KMS-11 (cell line): ENCODE measurements around the gene SP110.

Experiments
- H2AFZ ChIP-seq: fragments of 200-600 bp; sonication (generic); 2 replicates; pipeline ENCODE4 v1.6.1; 2016; ENCODE audit warnings: antibody characterized with exemption, mixed run types, low read depth
- H3K27ac ChIP-seq: fragments of 200-600 bp; sonication (generic); 2 replicates; pipeline ENCODE4 v1.6.1; 2016; ENCODE audit warnings: mild to moderate bottlenecking, mixed run types
- H3K27me3 ChIP-seq: fragments of 200-600 bp; sonication (generic); 2 replicates; pipeline ENCODE4 v1.6.1; 2017; ENCODE audit warnings: mild to moderate bottlenecking, low read depth, mixed run types, moderate library complexity; ENCODE audit not compliant: insufficient read depth
- H3K36me3 ChIP-seq: fragments of 200-600 bp; sonication (generic); 2 replicates; pipeline ENCODE4 v1.6.1; 2017; ENCODE audit warnings: mild to moderate bottlenecking, mixed run types; ENCODE audit not compliant: insufficient read depth
- H3K4me1 ChIP-seq: fragments of 200-600 bp; sonication (generic); 2 replicates; pipeline ENCODE4 v1.6.1; 2016; ENCODE audit warnings: mild to moderate bottlenecking, low read depth, mixed run types; ENCODE audit not compliant: poor library complexity, severe bottlenecking
- H3K4me2 ChIP-seq: fragments of 200-600 bp; sonication (generic); 2 replicates; pipeline ENCODE4 v1.7.0; 2016; ENCODE audit warnings: mild to moderate bottlenecking, mixed run types
- H3K4me3 ChIP-seq: fragments of 200-600 bp; sonication (generic); IDR thresholded peaks from 2 replicates; pipeline ENCODE4 v1.6.1; 2017; ENCODE audit warnings: low read depth, low read length, mixed read lengths; ENCODE audit not compliant: insufficient read depth
- H3K79me2 ChIP-seq: fragments of 200-600 bp; sonication (generic); 2 replicates; pipeline ENCODE4 v1.6.1; 2016; ENCODE audit warnings: low read depth, mixed run types; ENCODE audit not compliant: insufficient read depth
- H3K9ac ChIP-seq: fragments of 200-600 bp; sonication (generic); 2 replicates; pipeline ENCODE4 v1.6.1; 2016; ENCODE audit warnings: mild to moderate bottlenecking, mixed run types
- H4K20me1 ChIP-seq: fragments of 200-600 bp; sonication (generic); 2 replicates; pipeline ENCODE4 v1.6.1; 2016; ENCODE audit warnings: mild to moderate bottlenecking, mixed run types; ENCODE audit not compliant: insufficient read depth
- CTCF ChIP-seq: fragments of 200-600 bp; sonication (generic); conservative IDR thresholded peaks from 2 replicates; pipeline ENCODE4 v1.6.1; 2017; ENCODE audit warnings: low read depth, mild to moderate bottlenecking, antibody characterized with exemption, low read length, moderate library complexity, mixed read lengths

Gene SP110

GRCh38 chr2:230174466-230174865 is 45.3 kb downstream of the SP110 start:
- Histone ChIP-seq H3K4me2 (no peak overlapping the region), H3K4me3 (no peak overlapping the region), H2AFZ (no peak overlapping the region), H4K20me1 (no peaks in the 10 kb centered on the region), H3K4me1 (no peaks in the 10 kb centered on the region), H3K27ac (no peak overlapping the region), H3K36me3 (no peaks in the 10 kb centered on the region), H3K27me3 (no peaks in the 10 kb centered on the region), H3K9ac (no peak overlapping the region), H3K79me2 (no peaks in the 10 kb centered on the region)
- TF ChIP-seq CTCF = no peak

GRCh38 chr2:230172852-230173251 is 46.9 kb downstream of the SP110 start:
- no peaks in the 10 kb centered on the region for H3K27me3 ChIP-seq
- H3K4me2 ChIP-seq = no peak overlapping the region
- TF ChIP-seq CTCF = no peak
- H3K36me3 ChIP-seq = no peaks in the 10 kb centered on the region
- H3K4me3 ChIP-seq = no peak overlapping the region
- no peak overlapping the region for H2AFZ ChIP-seq
- no peak overlapping the region for H3K9ac ChIP-seq
- no peaks in the 10 kb centered on the region for H3K4me1 ChIP-seq
- no peak overlapping the region for H3K27ac ChIP-seq
- H4K20me1 ChIP-seq = no peaks in the 10 kb centered on the region
- H3K79me2 ChIP-seq = no peaks in the 10 kb centered on the region

GRCh38 chr2:230172156-230172555 is 47.6 kb downstream of the SP110 start:
- no peak overlapping the region for H3K27ac ChIP-seq
- no peak overlapping the region for H3K9ac ChIP-seq
- H3K4me3 ChIP-seq = no peak overlapping the region
- no peaks in the 10 kb centered on the region for H3K27me3 ChIP-seq
- no peaks in the 10 kb centered on the region for H3K4me1 ChIP-seq
- no peaks in the 10 kb centered on the region for H3K36me3 ChIP-seq
- H2AFZ ChIP-seq = no peak overlapping the region
- no peaks in the 10 kb centered on the region for H4K20me1 ChIP-seq
- no peak for TF ChIP-seq CTCF
- H3K79me2 ChIP-seq = no peaks in the 10 kb centered on the region
- no peak overlapping the region for H3K4me2 ChIP-seq

GRCh38 chr2:230170532-230170931 is 49.3 kb downstream of the SP110 start:
- no peak overlapping the region for H3K4me2 ChIP-seq
- no peak overlapping the region for H3K27ac ChIP-seq
- H3K4me1 ChIP-seq = no peaks in the 10 kb centered on the region
- H3K9ac ChIP-seq = no peak overlapping the region
- no peak overlapping the region for H3K4me3 ChIP-seq
- H3K36me3 ChIP-seq = no peaks in the 10 kb centered on the region; the same call in 1 of the 2 replicates
- no peaks in the 10 kb centered on the region for H4K20me1 ChIP-seq
- TF ChIP-seq CTCF = no peak
- no peak overlapping the region for H2AFZ ChIP-seq
- H3K79me2 ChIP-seq = no peaks in the 10 kb centered on the region
- no peaks in the 10 kb centered on the region for H3K27me3 ChIP-seq
